CD4-positive, alpha-beta T cell treated with Interferon alpha-2 for 1 hour (primary cell): ENCODE data around the gene MAGEB4.

Source experiments
- DNase-seq, 2 donors: peaks; one replicate each; pipeline ENCODE4 v3.0.0-alpha.2; 2020 to 2022

The MAGEB4 gene

GRCh38 chrX:30283456-30284200 lies 41.8 kb downstream of the MAGEB4 start:
- DNase-seq = no peak
